T-helper 22 cell (primary cell): ENCODE results near the gene PDGFC.

Source experiments
- DNase-seq: peaks from one replicate; pipeline ENCODE4 v3.0.0-alpha.2; 2020; ENCODE audit warnings: low read depth

PDGFC gene

GRCh38 chr4:156782491-156782890, 189.1 kb downstream of the PDGFC start:
- DNase-seq = no peak

DNA sequence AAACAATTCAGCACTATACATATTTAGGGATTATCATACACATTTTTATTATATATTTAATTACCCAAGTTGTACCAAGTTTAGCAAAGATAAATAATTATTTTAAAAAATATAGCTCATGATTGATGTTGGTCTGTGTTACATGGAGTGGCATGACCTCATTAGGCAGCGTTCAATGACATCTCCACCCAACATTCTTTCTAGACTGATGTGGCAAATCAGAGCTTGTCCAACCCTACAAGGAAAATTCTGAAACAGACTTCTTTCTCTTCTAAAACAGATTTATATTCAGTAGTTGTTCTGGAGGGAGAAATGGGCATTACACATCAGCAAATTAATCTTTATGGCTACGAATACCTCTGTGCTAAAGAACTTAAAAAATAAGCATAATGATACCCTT, 189.7 kb downstream of the PDGFC start:
- no peak for DNase-seq

DNA sequence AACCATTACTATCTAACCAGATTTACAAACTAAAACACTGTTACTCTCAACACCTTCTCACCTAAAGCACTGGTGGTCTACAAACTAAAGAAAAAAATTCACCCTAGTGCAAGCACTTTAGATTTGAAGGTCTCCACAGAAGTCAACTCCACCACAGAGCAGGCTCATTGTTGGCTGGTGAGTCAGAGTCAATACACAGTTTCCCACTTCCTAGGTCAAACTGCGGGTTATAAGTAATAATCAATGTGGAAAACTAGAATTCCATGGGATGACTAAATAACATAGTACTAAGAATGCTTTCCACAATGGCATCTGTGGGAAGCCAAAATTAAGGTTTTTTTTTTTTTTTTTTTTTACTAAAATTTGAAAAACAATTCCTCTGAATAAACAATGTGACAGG, 191.8 kb downstream of the PDGFC start:
- DNase-seq = no peak

GRCh38 chr4:156779042-156779441, 192.6 kb downstream of the PDGFC start:
- no peak for DNase-seq

- DNase-seq = no peak
These were observed 193.0 kb downstream of the PDGFC start for GRCh38 chr4:156778606-156779005.

- DNase-seq = no peak
These were observed 193.5 kb downstream of the PDGFC start for GRCh38 chr4:156778093-156778492.

GRCh38 chr4:156775813-156776212, 195.8 kb downstream of the PDGFC start:
- no peak for DNase-seq

GRCh38 chr4:156774422-156774821, 197.2 kb downstream of the PDGFC start:
- DNase-seq = no peak

DNA sequence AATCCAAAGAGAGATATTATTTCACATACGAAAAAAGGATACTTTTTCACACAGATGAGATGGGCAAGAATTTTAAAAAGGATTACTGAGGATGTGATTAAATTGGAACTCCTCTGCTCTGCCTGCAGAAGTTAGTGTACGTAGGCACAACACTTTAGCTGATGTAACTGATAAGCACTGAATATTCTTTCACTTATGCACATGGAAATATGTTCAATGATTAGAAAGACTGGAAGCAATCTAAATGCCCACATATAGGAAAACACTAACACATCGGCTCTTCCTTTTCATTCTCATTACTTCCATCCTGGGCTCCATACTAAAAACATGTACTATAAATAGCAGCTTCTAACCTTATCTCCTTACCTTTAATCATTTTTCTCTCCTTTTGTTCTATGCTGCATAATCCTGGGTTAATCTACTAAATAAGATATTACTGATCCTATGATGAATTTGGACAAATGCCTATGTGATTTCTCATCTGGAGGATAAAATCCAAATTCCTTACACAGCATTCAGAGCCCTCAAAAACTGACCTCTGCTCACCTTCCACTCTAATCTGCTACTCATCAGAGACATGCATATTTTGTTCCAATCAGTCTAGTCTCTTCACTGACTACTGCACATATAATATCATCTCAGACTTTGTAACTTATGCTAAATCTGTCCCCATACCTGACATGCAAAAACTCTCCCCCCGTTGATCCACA, 197.8 kb downstream of the PDGFC start:
- no peak for DNase-seq

DNA sequence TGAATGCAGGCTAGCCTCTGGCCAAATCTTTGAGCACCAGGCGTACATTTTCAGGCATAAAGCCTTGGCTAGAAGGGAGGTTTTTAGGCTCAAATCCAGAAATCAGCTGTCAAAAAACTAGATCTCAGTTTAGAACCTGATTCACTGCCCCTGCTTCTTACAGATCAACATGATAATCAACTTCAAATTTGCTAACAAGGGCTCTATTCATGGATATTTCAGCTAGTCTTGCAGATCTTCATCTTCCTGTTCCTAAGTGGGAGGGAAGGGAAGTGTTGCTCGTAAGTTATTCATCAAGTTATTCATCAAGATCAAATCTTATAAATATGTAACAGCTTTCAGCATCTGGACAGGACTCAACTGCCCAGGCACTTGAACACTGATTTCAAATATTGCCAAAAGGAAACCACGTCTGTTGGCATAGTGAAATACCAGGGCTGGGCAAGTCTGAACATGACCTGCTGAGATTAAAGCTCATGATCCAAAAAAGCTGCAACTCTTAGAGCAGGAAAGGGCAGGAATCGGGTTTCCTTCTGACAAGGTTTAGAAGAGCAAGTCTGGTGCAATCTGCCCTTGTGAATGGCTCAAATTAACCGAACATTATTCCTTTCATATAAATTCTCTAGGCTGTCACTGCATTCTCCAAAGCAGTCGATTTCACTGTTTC, 200.3 kb downstream of the PDGFC start:
- DNase-seq = no peak

- no peak for DNase-seq
These were observed 201.5 kb downstream of the PDGFC start for GRCh38 chr4:156770140-156770539.

- DNase-seq = no peak
These were observed 203.6 kb downstream of the PDGFC start for GRCh38 chr4:156767911-156768415.

DNA sequence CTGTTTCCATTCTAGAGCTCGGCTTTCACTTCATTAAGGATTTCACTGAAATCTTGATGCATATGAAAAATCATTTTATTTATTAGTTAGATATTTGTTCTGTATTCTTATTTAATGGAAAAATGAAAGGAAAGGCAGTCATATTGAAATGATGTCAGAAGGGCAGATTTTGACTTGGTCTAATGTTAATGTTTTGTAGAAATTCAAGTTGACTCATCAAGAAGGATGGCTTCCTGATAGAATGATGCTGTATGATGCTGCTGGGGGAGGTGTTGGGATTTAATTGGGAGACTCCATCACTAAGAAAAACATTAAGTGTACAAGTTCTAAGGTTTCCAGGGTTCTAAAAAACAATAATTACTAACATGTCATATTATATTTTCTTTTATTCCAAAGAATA, 204.8 kb downstream of the PDGFC start:
- DNase-seq = no peak

GRCh38 chr4:156765277-156765676, 206.3 kb downstream of the PDGFC start:
- no peak for DNase-seq

GRCh38 chr4:156764846-156765245, 206.8 kb downstream of the PDGFC start:
- DNase-seq = no peak

DNA sequence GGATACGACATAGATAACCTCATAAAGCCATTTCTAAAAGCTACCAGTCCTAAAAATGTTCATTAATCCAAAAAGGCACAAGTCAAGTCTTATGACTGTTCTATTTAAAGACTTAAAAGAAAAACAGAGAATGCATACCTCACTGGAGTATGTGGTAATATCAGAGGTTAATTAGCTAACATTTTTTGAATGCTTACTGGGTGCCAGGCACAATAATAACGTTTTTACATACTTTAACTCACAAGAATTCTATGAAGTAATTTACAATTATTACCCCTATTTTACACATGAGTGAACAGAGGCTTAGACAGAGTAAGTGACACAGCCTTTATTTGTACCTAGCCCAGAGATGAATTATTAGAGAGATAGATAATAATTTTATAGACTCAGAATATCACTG, 207.5 kb downstream of the PDGFC start:
- DNase-seq = no peak

DNA sequence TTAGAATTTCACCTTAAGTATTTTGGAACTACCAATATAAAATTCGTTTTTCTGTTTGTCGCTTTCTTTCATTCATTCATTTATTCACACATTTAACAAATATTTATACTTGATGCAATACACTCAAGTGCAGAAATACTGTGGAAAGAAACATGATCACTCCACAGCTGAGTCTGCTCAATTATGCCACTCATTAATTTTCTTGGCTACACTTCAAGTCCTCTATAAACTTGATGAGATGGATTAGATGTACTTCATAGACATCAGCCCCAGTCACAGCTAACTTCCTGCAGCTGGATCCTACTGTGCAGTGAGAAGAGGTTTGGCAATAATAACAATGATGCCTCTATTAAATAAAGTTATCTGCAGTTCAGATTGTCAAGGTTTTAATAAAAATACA, 208.1 kb downstream of the PDGFC start:
- no peak for DNase-seq

GRCh38 chr4:156762851-156763250, 208.7 kb downstream of the PDGFC start:
- no peak for DNase-seq

DNA sequence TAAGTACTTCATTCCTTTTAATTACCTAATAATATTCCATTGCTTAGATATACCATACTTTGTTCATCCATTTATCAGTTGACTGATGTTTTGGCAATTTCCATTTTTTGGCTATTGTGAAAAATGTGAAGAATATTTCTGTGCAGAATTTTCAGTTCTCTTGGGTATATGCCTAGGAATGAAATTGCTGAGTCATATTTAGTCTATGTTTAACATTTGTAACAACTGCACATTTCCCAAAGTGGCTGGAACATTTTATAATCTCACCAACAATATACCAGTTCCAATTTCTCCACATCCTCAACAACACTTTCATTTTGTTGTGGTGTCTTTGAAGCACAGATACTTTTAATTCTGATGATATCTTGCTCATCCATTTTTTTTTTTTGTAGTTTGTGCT, 215.5 kb downstream of the PDGFC start:
- DNase-seq = no peak

DNA sequence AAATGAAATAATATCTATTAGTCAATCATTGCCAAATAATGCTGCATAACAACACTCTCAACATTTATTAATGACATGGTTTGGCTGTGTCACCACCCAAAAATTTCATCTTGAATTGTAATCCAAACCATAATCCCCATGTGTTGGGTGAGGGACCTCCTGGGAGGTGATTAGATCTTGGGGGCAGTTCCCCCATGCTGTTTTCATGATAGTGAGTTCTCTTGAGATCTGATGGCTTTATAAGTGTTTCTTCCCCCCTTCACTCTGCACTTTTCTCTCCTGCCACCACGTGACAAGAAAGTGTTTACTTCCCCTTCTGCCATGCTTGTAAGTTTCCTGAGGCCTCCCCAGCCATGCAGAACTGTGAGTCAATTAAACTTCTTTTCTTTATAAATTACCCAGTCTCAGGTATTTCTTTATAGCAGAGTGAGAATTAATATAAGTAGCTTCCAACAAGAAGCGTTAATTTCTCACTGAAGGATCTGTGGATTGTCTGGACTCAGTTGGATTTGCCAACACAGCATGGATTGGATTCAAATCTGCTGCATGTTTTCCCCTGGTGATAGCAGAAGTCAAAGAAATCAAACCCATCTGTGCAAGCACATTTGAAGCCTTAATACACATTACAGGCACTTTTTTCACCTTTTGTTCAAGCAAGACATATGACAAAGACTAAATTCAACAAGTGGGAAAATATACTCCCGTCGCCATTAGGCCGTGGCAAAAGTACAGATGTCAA, 216.6 kb downstream of the PDGFC start:
- no peak for DNase-seq

DNA sequence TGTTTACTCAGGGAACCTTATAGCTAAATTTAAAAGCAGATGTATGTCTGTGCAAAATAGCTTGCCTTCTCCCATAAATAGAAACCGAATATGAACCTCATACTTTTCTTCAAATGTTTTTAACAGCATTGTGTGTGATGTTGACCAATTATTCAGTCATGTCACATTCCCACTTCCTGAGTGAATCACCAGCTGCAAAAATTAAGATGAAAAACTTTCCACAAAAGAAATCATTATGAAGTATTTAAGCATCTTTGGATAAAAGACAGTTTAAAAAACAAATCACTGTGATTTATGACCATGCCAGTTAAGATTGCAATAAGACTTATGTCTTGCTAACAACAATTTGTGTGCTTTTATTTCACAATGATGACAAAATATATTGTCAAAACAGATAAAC, 220.1 kb downstream of the PDGFC start:
- DNase-seq = no peak

- DNase-seq = no peak
These were observed 221.9 kb downstream of the PDGFC start for GRCh38 chr4:156749426-156750403.
